HepG2 (cell line): ENCODE results near the gene DHFR.

Experiments used
- CTCF ChIP-seq: sonication (generic); formaldehyde crosslinking; IDR thresholded peaks from 2 replicates; pipeline ENCODE4 v1.5.0; 2020; ENCODE audit warnings: mild to moderate bottlenecking, missing genetic modification reagents, moderate library complexity
- ETV5 ChIP-seq: IDR thresholded peaks from 2 replicates; pipeline ENCODE4 v1.6.1; 2018; ENCODE audit warnings: missing biosample characterization, missing genetic modification reagents, inconsistent platforms, borderline replicate concordance
- NFE2 ChIP-seq: sonication (generic); formaldehyde crosslinking; IDR thresholded peaks from 2 replicates; pipeline ENCODE4 v1.4.0; 2020; ENCODE audit warnings: missing genetic modification reagents
- POLR2AphosphoS5 ChIP-seq: IDR thresholded peaks from 2 replicates; pipeline ENCODE4 v1.6.1; 2012; ENCODE audit warnings: low read depth, low read length

- no peak for TF ChIP-seq NFE2
- TF ChIP-seq ETV5: no peak
- TF ChIP-seq POLR2AphosphoS5: no peak
- no peak for TF ChIP-seq CTCF (CRISPR knock-in tag)
Measured at GRCh38 chr5:80704221-80704620, 49.4 kb upstream of the DHFR start.
